ENCODE data around the gene ATPAF1. TPM values are rescaled to one million over a fixed set of nuclear protein-coding genes. Genes with fewer than 3 reads are reported as not detected.

The ATPAF1 gene
- total RNA-seq, 1 experiment from 2014 or later, result 39.0 TPM

DNA sequence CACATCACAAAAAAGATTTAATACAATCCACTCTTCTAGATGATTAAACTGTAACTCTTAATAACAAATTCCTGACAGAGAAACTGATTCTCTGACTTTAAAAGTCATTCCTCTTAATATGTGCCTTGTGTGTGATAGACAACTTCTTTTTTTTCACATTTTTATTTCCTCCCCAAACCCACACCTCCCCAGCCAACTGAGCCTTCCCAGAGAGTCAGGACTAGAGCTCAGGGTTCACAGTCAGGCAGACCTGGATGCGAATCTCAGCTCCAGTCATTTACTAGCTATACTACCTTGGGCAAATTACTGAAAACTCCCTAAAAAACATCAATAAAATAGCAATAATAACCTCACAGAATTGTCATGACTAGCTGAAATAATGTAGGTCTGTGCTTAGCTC, 14.2 kb downstream of the ATPAF1 start:
- no peak for ATAC-seq
- no peaks in the 10 kb centered on the region for H3K9me3 ChIP-seq (ENCODE audit: control insufficient read depth, insufficient read depth, low read depth, low read length)
- TF ChIP-seq SIN3A (IDR thresholded peaks at IDR 0.05; ENCODE audit: borderline replicate concordance, insufficient read depth, low read depth, low read length) (no peak), POLR2AphosphoS5 (IDR thresholded peaks at IDR 0.05; ENCODE audit: low read depth, low read length) (no peak), TCF7L2 (IDR thresholded peaks at IDR 0.05; ENCODE audit: low read depth, low read length) (no peak)
- TF ChIP-seq, protein P1, sequence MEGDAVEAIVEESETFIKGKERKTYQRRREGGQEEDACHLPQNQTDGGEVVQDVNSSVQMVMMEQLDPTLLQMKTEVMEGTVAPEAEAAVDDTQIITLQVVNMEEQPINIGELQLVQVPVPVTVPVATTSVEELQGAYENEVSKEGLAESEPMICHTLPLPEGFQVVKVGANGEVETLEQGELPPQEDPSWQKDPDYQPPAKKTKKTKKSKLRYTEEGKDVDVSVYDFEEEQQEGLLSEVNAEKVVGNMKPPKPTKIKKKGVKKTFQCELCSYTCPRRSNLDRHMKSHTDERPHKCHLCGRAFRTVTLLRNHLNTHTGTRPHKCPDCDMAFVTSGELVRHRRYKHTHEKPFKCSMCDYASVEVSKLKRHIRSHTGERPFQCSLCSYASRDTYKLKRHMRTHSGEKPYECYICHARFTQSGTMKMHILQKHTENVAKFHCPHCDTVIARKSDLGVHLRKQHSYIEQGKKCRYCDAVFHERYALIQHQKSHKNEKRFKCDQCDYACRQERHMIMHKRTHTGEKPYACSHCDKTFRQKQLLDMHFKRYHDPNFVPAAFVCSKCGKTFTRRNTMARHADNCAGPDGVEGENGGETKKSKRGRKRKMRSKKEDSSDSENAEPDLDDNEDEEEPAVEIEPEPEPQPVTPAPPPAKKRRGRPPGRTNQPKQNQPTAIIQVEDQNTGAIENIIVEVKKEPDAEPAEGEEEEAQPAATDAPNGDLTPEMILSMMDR (IDR thresholded peaks at IDR 0.05), result no peak
- TF ChIP-seq, protein P2, sequence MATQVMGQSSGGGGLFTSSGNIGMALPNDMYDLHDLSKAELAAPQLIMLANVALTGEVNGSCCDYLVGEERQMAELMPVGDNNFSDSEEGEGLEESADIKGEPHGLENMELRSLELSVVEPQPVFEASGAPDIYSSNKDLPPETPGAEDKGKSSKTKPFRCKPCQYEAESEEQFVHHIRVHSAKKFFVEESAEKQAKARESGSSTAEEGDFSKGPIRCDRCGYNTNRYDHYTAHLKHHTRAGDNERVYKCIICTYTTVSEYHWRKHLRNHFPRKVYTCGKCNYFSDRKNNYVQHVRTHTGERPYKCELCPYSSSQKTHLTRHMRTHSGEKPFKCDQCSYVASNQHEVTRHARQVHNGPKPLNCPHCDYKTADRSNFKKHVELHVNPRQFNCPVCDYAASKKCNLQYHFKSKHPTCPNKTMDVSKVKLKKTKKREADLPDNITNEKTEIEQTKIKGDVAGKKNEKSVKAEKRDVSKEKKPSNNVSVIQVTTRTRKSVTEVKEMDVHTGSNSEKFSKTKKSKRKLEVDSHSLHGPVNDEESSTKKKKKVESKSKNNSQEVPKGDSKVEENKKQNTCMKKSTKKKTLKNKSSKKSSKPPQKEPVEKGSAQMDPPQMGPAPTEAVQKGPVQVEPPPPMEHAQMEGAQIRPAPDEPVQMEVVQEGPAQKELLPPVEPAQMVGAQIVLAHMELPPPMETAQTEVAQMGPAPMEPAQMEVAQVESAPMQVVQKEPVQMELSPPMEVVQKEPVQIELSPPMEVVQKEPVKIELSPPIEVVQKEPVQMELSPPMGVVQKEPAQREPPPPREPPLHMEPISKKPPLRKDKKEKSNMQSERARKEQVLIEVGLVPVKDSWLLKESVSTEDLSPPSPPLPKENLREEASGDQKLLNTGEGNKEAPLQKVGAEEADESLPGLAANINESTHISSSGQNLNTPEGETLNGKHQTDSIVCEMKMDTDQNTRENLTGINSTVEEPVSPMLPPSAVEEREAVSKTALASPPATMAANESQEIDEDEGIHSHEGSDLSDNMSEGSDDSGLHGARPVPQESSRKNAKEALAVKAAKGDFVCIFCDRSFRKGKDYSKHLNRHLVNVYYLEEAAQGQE (IDR thresholded peaks at IDR 0.05; ENCODE audit: insufficient read depth in 1 of 2, low read depth in 2 of 2, low read length in 1 of 2), result no peak
- H3K36me3 ChIP-seq (ENCODE audit: control insufficient read depth, insufficient read depth, low read length), result peaks cover 16% of the 10 kb centered on the region
- no peaks in the 10 kb centered on the region for H3K27me3 ChIP-seq (ENCODE audit: control insufficient read depth, insufficient read depth, low read length)
- peaks cover 5% of the 10 kb centered on the region; the same call in 1 of the 2 replicates for H3K4me1 ChIP-seq (ENCODE audit: control insufficient read depth, insufficient read depth, low read length)
- no peak overlapping the region for H3K4me3 ChIP-seq (ENCODE audit: low read depth in 2 of 2, low read length in 2 of 2)
- BruUV-seq (replicated peaks), result no TSS peak
- ChIA-PET POLR2A (no interaction called here), CTCF (no interaction called here)
- H3K27ac ChIP-seq (ENCODE audit: low read length), result peak overlapping the region; percentile 52; the same call in 1 of the 2 replicates
- DNase-seq (ENCODE audit: low read depth, low spot score), result no peak
- intact Hi-C loops (cut with micrococcal nuclease; ENCODE audit: unreplicated experiment) (no loop called here), in situ Hi-C loops (cut with HindIII; ENCODE audit: low pct_unique_long_range_greater_than_20kb, low sequenced_read_pairs) (no loop called here)

DNA sequence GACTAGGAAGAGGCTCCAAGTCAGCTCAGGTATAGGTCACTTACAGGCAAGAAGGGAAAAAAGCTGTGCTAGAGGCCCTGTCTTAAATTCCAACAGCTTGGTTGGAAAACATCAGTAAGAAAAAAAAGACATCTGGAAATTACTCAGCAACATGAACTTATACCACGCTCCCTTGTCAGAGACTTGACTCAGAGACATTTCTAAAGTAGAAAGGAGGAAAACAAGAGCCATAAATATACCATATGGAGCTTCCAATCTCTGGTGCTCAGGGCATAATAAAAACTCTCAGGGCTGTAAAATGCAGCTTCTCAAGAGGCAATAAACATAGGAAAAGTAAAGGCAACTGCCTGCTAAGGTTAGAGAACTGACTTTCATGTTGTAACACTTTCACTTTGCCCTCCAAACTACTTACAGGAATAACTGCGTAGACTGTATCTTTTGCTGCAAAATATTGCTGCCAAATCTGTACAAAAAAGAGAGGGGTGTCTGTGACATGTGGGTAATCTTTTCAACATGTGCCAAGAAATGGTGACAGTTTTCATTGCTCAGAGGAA, 14.7 kb downstream of the ATPAF1 start:
- H3K4me3 ChIP-seq (ENCODE audit: low read depth in 2 of 2, low read length in 2 of 2), result no peak overlapping the region
- H3K27me3 ChIP-seq (ENCODE audit: control insufficient read depth, insufficient read depth, low read length), result no peaks in the 10 kb centered on the region
- DNase-seq (ENCODE audit: low read depth, low spot score) (no peak), ATAC-seq (no peak)
- POLR2A ChIA-PET, result no interaction called here
- no peaks in the 10 kb centered on the region for H3K9me3 ChIP-seq (ENCODE audit: control insufficient read depth, insufficient read depth, low read depth, low read length)
- H3K27ac ChIP-seq (ENCODE audit: low read length), result peak overlapping the region; percentile 52
- CTCF ChIA-PET, result no interaction called here
- BruUV-seq (replicated peaks), result no TSS peak
- intact Hi-C loops (cut with micrococcal nuclease; ENCODE audit: unreplicated experiment), result no loop called here
- in situ Hi-C loops (cut with HindIII; ENCODE audit: low pct_unique_long_range_greater_than_20kb, low sequenced_read_pairs), result no loop called here
- H3K36me3 ChIP-seq (ENCODE audit: control insufficient read depth, insufficient read depth, low read length), result peaks cover 16% of the 10 kb centered on the region
- peaks cover 5% of the 10 kb centered on the region; the same call in 1 of the 2 replicates for H3K4me1 ChIP-seq (ENCODE audit: control insufficient read depth, insufficient read depth, low read length)
- TF ChIP-seq POLR2AphosphoS5 (IDR thresholded peaks at IDR 0.05; ENCODE audit: low read depth, low read length), result no peak
- TF ChIP-seq TCF7L2 (IDR thresholded peaks at IDR 0.05; ENCODE audit: low read depth, low read length), result 0 out of 2 replicates have a peak, but pooled peaks have one; percentile 24

DNA sequence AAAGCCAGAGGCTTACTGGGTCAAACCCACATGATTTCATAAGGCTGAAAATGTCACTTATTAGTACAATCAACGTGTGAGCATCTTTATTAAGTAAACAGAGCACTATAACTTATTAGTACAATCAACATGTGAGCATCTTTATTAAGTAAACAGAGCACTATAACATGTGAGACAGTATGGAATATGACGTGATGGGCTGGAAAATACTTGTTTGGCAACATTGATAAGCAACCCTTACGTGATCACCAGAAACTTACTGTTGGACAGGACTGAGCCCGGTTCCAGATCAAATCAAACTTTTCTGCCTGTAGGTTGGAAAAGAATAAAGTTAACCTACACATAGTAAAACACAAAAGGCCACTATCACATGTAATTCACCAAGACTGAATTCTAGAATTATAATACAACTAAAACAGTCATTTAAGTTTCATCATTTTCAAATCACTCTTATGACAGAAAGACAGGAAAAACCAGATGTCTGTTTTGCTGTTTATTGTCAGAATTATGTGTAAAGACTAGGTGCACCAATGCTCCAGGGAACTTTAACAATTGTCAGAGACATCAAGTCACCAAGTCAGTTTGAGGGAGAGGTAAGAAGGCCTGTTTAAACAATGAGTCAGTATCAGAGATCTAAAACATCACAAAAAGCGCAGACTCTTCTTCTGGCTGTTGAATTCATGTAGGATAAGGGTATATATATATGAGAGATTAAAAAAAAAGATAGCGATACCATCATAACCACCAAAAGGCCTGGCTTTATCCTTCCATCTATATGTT, 15.7 kb downstream of the ATPAF1 start:
- DNase-seq (ENCODE audit: low read depth, low spot score) (no peak), ATAC-seq (no peak)
- ChIA-PET CTCF (no interaction called here), POLR2A (no interaction called here)
- H3K9me3 ChIP-seq (ENCODE audit: control insufficient read depth, insufficient read depth, low read depth, low read length), result no peaks in the 10 kb centered on the region
- no TSS peak for BruUV-seq (replicated peaks)
- TF ChIP-seq SIN3A (IDR thresholded peaks at IDR 0.05; ENCODE audit: borderline replicate concordance, insufficient read depth, low read depth, low read length) (no peak), TCF7L2 (IDR thresholded peaks at IDR 0.05; ENCODE audit: low read depth, low read length) (no peak), POLR2AphosphoS5 (IDR thresholded peaks at IDR 0.05; ENCODE audit: low read depth, low read length) (no peak)
- TF ChIP-seq, protein P2 (IDR thresholded peaks at IDR 0.05; ENCODE audit: insufficient read depth in 1 of 2, low read depth in 2 of 2, low read length in 1 of 2), result no peak
- TF ChIP-seq, protein P1 (IDR thresholded peaks at IDR 0.05), result no peak
- peaks cover 13% of the 10 kb centered on the region for H3K36me3 ChIP-seq (ENCODE audit: control insufficient read depth, insufficient read depth, low read length)
- intact Hi-C loops (cut with micrococcal nuclease; ENCODE audit: unreplicated experiment) (no loop called here), in situ Hi-C loops (cut with HindIII; ENCODE audit: low pct_unique_long_range_greater_than_20kb, low sequenced_read_pairs) (no loop called here)
- no peaks in the 10 kb centered on the region for H3K27me3 ChIP-seq (ENCODE audit: control insufficient read depth, insufficient read depth, low read length)
- peak overlapping the region; percentile 52; the same call in 1 of the 2 replicates for H3K27ac ChIP-seq (ENCODE audit: low read length)
- no peak overlapping the region for H3K4me3 ChIP-seq (ENCODE audit: low read depth in 2 of 2, low read length in 2 of 2)
- peaks cover 5% of the 10 kb centered on the region; the same call in 1 of the 2 replicates for H3K4me1 ChIP-seq (ENCODE audit: control insufficient read depth, insufficient read depth, low read length)

Measured in Panc1 (cell line).